ENCODE data around the gene TMSB15C.
"Not testable (repeated sequence)": the region's sequence is repeated elsewhere in the genome, so short reads cannot be mapped to it uniquely, and the experiment has no call there.

TMSB15C gene

DNA sequence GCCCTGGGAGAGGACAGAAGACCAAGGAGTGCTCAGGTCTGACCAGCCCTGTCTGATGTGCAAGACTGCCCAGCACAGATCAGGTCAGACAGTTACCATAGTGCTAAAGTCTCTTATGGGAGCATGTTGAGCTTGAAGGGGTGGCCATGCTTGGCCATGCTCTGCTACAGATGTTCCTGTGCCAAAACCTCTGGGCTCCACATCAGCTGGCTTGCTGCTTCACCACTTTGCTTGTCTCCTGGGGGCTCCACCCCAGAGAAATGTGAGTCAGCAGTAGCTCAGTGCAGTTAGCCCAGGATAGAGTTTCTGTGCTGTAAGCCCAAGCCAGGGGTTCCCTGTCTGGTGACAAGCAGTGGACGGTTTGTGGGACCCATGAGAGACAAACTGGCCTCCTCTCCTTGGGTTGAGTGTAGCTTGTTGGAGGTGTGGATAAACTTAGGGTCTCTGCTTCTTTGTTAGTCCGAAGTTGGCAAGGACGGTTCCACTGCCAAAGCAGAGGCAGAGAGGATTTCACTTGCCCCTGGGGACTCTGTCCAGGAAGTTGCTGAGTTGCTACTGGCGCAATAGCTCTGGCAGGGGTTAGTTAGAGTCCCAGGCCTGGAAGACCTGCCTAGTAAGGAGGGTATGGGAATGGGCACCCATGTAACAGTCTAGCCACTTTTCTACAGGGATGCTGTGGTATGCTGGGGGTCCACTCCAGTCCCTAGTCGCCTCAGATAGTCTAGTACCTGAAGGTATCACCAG is 8.7 kb upstream of the TMSB15C start:
- Mint-ChIP-seq H3K36me3 (no peaks in the 10 kb centered on the region), H3K27me3 (peaks cover 13% of the 10 kb centered on the region), H3K27ac (no peak overlapping the region), H3K4me3 (no peak overlapping the region), H3K4me1 (no peaks in the 10 kb centered on the region), H3K9me3 (no peaks in the 10 kb centered on the region)
- ATAC-seq, result no peak

DNA sequence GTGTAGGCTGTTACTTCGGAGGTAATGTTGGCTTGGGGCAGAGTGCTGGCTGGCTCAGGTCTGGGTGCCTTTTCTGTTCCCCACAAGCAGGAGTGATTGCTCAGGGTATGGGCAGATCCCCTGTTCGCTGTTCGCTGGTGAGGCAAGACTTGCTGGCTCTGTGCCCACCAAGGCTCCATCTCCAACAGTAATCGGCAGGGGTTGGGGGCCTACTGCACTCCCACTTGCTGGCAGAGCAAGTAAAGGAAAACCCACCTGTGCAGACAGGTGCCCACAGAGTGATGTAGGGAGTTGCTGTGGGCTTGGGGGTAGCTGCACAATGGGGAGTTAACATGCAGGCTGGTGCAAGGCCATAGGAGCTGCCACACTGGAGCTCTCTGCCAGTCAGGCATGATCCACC is 8.0 kb upstream of the TMSB15C start:
- H3K27me3 Mint-ChIP-seq, result peaks cover 13% of the 10 kb centered on the region
- no peak for ATAC-seq
- H3K4me1 Mint-ChIP-seq, result no peaks in the 10 kb centered on the region
- H3K9me3 Mint-ChIP-seq, result no peaks in the 10 kb centered on the region
- no peak overlapping the region for H3K4me3 Mint-ChIP-seq
- H3K27ac Mint-ChIP-seq, result no peak overlapping the region
- no peaks in the 10 kb centered on the region for H3K36me3 Mint-ChIP-seq

GRCh38 chrX:104077854-104078253 is 1.8 kb upstream of the TMSB15C start:
- not testable (repeated sequence) for H3K27me3 Mint-ChIP-seq, H3K36me3 Mint-ChIP-seq, H3K9me3 Mint-ChIP-seq, ATAC-seq, H3K27ac Mint-ChIP-seq, H3K4me3 Mint-ChIP-seq, H3K4me1 Mint-ChIP-seq

DNA sequence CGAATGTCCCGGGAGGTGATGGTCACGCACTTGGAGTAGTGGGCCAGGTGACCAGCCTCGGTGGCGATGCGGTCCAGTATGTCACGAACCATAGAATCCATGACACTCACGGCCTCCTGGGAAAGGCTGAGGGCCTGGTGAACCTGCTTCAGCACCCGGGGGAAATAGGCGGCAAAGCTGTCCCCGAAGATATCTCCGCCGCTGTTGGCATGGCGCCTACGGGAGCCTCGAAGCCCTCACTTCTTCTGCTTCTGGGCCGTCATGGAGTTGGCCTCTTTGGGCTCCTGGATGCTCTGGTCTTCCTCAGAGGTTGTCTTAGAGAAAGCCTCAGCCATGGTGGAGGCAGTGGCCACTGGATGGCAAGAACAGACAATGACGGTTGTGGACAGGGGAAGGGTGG is 13.4 kb downstream of the TMSB15C start:
- ATAC-seq, H3K9me3 Mint-ChIP-seq, H3K36me3 Mint-ChIP-seq, H3K27ac Mint-ChIP-seq, H3K27me3 Mint-ChIP-seq, H3K4me3 Mint-ChIP-seq, H3K4me1 Mint-ChIP-seq: not testable (repeated sequence)

DNA sequence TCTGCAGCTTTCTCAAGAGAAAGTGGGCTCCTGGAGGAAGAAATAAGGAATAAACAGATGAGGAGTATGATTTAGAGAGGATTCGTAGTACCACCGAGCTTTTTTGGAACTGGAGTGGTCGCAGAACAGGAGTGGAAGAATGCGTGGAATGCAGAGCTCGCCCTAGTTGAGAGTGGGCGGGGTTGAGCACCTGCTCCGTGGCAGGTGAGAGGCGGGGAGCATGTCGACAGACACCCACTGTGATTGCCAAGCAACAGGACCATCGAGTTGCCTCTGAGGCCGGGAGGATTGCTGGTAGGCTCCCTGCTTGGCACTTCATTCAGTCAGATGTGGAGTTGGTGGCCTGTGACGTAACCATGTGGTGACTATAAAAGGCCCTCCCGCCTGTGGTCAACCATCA is 21.1 kb downstream of the TMSB15C start:
- not testable (repeated sequence) for ATAC-seq, H3K9me3 Mint-ChIP-seq, H3K4me1 Mint-ChIP-seq, H3K36me3 Mint-ChIP-seq, H3K27ac Mint-ChIP-seq, H3K27me3 Mint-ChIP-seq, H3K4me3 Mint-ChIP-seq

DNA sequence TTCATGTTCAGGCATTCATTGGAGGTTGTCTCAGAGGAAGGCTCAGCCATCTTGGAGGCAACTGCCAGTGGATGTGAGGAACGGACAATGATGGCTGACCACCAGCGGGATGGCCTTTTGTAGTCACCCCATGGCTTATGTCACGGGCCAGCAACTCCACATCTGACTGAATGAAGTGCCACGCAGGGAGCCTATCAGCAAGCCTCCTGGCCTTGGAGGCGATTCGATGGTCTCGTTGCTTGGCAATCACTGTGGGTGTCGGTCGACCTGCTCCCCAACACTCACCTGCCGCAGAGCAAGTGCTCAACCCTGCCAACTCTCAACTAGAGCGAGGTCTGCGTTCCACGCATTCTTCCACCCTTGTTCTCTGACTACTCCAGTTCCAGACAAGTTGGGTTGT is 28.9 kb downstream of the TMSB15C start:
- Mint-ChIP-seq H3K36me3 (no peaks in the 10 kb centered on the region), H3K27ac (no peak overlapping the region), H3K4me1 (no peaks in the 10 kb centered on the region), H3K4me3 (no peak overlapping the region), H3K9me3 (no peaks in the 10 kb centered on the region), H3K27me3 (peaks cover 8% of the 10 kb centered on the region)
- no peak for ATAC-seq

DNA sequence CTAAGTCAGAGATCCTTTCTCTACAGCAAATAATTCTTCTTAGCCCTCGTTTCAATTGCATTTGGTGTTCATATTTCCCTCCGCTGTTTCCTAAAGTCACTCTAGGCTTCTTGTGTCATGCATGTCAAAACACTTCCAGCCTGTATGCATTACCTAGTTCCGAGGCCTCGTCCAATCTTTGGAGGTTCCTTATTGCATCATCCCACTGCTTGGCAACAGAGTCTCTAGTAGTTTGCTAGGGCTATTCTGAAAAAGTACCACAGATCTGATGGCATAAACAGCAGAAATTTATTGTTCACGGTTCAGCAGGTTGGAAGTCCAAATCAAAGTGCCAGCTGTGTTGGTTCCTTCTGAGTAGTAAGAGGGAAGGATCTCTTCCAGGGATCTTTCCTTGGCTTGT is 30.4 kb downstream of the TMSB15C start:
- H3K9me3 Mint-ChIP-seq, result no peaks in the 10 kb centered on the region
- H3K27ac Mint-ChIP-seq, result no peak overlapping the region
- H3K36me3 Mint-ChIP-seq, result no peaks in the 10 kb centered on the region
- no peak overlapping the region for H3K4me3 Mint-ChIP-seq
- ATAC-seq, result no peak
- H3K27me3 Mint-ChIP-seq, result peaks cover 8% of the 10 kb centered on the region
- no peaks in the 10 kb centered on the region for H3K4me1 Mint-ChIP-seq

DNA sequence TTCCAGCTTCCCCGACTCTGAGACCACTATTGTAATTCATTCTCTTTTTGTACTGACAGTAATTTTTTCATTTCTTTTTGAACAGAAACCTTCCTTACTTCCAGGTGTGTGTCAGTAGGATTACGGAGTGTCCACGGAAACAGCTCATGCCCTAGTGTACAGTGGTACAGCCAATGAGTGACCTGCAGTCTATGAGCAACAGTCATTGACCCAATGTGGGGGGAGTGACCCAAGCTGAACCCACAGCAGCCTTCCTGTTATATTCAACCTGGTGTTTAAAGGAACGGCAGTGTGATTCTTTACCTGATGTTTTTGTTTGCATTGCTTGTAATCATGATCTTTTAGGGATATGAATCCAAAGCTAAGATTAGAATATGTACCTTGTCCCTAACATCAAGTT is 35.0 kb downstream of the TMSB15C start:
- no peaks in the 10 kb centered on the region for H3K4me1 Mint-ChIP-seq
- H3K36me3 Mint-ChIP-seq, result no peaks in the 10 kb centered on the region
- H3K27ac Mint-ChIP-seq, result no peak overlapping the region
- peaks cover 8% of the 10 kb centered on the region for H3K27me3 Mint-ChIP-seq
- no peaks in the 10 kb centered on the region for H3K9me3 Mint-ChIP-seq
- ATAC-seq, result no peak
- no peak overlapping the region for H3K4me3 Mint-ChIP-seq

DNA sequence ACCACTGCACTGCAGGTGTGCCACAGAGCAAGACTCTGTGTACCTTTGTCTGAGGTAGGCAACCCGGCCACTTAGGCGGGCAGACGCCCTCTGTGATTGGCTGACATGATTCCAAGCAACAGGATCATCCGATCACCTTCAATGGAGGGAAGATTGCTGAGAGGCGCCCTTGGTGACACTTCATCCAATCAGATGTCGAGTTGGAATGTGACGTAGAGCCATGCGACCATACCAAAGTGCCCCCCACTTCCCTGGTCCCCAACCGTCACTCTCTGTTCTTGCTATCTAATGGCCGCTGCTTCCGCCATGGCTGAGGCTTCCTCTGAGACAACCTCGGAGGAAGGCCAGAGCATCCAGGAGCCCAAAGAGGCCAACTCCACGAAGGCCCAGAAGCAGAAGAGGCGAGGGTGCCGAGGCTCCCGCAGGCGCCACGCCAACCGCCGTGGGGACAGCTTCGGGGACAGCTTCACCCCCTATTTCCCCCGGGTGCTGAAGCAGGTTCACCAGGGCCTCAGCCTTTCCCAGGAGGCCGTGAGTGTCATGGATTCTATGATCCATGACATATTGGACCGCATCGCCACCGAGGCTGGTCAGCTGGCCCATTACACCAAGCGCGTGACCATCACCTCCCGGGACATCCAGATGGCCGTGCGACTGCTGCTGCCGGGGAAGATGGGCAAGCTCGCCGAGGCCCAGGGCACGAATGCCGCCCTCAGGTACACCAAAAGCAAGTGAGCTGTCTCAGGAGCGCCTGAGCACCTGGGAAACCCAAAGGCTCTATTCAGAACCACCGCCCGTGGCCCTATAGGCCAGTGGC is 36.1 kb downstream of the TMSB15C start, which contains the start of gene H2BW2:
H2BW2 (plus strand) TSS at position 268 of the 817 bp plus-strand sequence; CDS start at position 307, 39 bp downstream.
- Mint-ChIP-seq H3K4me1 (no peaks in the 10 kb centered on the region), H3K27me3 (peaks cover 17% of the 10 kb centered on the region), H3K9me3 (peaks cover 2% of the 10 kb centered on the region), H3K36me3 (no peaks in the 10 kb centered on the region), H3K4me3 (no peak within 1 kb of the TSS), H3K27ac (no peak within 1 kb of the TSS)
- ATAC-seq, result no peak
